ENCODE measurements around the gene DLX5.

DNA sequence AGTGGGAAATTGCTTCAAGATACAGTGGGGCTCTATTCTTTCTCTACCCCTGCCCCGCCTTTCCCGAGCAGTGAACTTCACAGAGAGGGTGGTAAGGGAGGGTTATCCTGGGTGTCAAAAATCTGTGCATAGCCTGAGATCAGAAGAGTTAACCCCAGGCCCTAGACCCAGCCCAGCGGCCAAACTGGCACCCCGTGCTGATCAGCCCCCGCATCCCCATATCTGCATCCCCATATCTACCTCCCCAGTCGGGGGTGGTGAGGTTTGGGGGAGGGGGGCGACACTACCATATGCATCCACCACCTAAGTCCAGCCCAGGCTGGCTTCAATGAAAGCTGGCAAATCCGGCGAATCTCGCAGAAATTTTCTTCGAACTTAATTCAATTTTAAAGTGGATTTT, 26.3 kb downstream of the DLX5 start:
- TF ChIP-seq, protein P1, sequence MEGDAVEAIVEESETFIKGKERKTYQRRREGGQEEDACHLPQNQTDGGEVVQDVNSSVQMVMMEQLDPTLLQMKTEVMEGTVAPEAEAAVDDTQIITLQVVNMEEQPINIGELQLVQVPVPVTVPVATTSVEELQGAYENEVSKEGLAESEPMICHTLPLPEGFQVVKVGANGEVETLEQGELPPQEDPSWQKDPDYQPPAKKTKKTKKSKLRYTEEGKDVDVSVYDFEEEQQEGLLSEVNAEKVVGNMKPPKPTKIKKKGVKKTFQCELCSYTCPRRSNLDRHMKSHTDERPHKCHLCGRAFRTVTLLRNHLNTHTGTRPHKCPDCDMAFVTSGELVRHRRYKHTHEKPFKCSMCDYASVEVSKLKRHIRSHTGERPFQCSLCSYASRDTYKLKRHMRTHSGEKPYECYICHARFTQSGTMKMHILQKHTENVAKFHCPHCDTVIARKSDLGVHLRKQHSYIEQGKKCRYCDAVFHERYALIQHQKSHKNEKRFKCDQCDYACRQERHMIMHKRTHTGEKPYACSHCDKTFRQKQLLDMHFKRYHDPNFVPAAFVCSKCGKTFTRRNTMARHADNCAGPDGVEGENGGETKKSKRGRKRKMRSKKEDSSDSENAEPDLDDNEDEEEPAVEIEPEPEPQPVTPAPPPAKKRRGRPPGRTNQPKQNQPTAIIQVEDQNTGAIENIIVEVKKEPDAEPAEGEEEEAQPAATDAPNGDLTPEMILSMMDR (conservative IDR thresholded peaks at IDR 0.05), result no peak
- no peak for TF ChIP-seq EZH2 (IDR thresholded peaks at IDR 0.05; ENCODE audit: low read depth)
